K562 (cell line): Measurements from ENCODE around the gene TCEA3. TPM values are rescaled to one million over a fixed set of nuclear protein-coding genes. Genes with fewer than 3 reads are reported as not detected.
A peak's percentile ranks its signal among the peaks of the same experiment; 100 is the strongest.

Source experiments
- ARID3B ChIP-seq: fragments of 250-450 bp; sonication (Bioruptor Pico); IDR thresholded peaks from 2 replicates; pipeline ENCODE4 v1.4.0; 2020; ENCODE audit warnings: borderline replicate concordance
- FOXA3 ChIP-seq, 2 experiments: fragments of 450-650 bp in 1 of 2; sonication (generic) in 1 of 2; formaldehyde crosslinking; IDR thresholded peaks in 1 of 2; conservative IDR thresholded peaks in 1 of 2; 2 replicates each; pipeline versions ENCODE4 v1.4.0 to v1.8.0; 2020 to 2022; ENCODE audit warnings: mild to moderate bottlenecking in 2 of 2, missing genetic modification reagents in 1 of 2
- ILF3 ChIP-seq: fragments of 450-650 bp; IDR thresholded peaks from 2 replicates; pipeline ENCODE4 v1.6.1; 2018; ENCODE audit warnings: antibody characterized with exemption, mild to moderate bottlenecking, moderate library complexity, borderline replicate concordance
- KDM4B ChIP-seq, 2 experiments: fragments of 450-650 bp in 1 of 2; sonication (generic) in 1 of 2; IDR thresholded peaks; 2 replicates each; pipeline ENCODE4 v1.6.1; 2016 to 2017; ENCODE audit warnings: borderline replicate concordance in 2 of 2, antibody characterized with exemption in 1 of 2, low read depth in 1 of 2, mild to moderate bottlenecking in 1 of 2
- MAFK ChIP-seq: IDR thresholded peaks from 2 replicates; pipeline ENCODE4 v1.6.1; 2011; ENCODE audit warnings: low read length, improper control_type of control experiment
- MITF ChIP-seq: IDR thresholded peaks from 2 replicates; pipeline ENCODE4 v1.6.1; 2014; ENCODE audit warnings: antibody characterized with exemption
- PATZ1 ChIP-seq: fragments of 250-450 bp; sonication (Bioruptor Pico); IDR thresholded peaks from 2 replicates; pipeline ENCODE4 v1.5.0; 2020; ENCODE audit warnings: mild to moderate bottlenecking, borderline replicate concordance
- RBBP5 ChIP-seq: fragments of 200-600 bp; sonication (generic); IDR thresholded peaks from 2 replicates; pipeline ENCODE4 v1.6.1; 2012; ENCODE audit warnings: borderline replicate concordance, mild to moderate bottlenecking, low read length, control low read depth, inconsistent platforms; ENCODE audit not compliant: insufficient read depth, poor library complexity, severe bottlenecking
- RBM22 ChIP-seq: fragments of 200-400 bp; formaldehyde crosslinking; IDR thresholded peaks from 2 replicates; pipeline ENCODE4 v1.6.1; 2018; ENCODE audit warnings: low read length, low read depth; ENCODE audit not compliant: poor library complexity, severe bottlenecking
- SMARCC2 ChIP-seq: fragments of 450-650 bp; IDR thresholded peaks from 2 replicates; pipeline ENCODE4 v1.6.1; 2017; ENCODE audit warnings: antibody characterized with exemption, moderate library complexity, mild to moderate bottlenecking, low read depth
- STAG1 ChIP-seq: sonication (generic); formaldehyde crosslinking; IDR thresholded peaks from 2 replicates; pipeline ENCODE4 v1.5.0; 2020; ENCODE audit warnings: missing genetic modification reagents, borderline replicate concordance
- ZC3H8 ChIP-seq: fragments of 450-650 bp; IDR thresholded peaks from 2 replicates; pipeline ENCODE4 v1.6.1; 2017
- ZNF24 ChIP-seq: fragments of 450-650 bp; IDR thresholded peaks from 2 replicates; pipeline ENCODE4 v1.6.1; 2016
- ZNF449 ChIP-seq: fragments of 250-450 bp; sonication (Bioruptor Pico); IDR thresholded peaks from 2 replicates; pipeline ENCODE4 v1.8.0; 2022; ENCODE audit warnings: moderate library complexity, mild to moderate bottlenecking, inconsistent platforms
- ZNF655 ChIP-seq: fragments of 250-450 bp; sonication (Bioruptor Pico); IDR thresholded peaks from 2 replicates; pipeline ENCODE4 v1.5.0; 2021
- ZNF707 ChIP-seq: fragments of 250-450 bp; sonication (Bioruptor Pico); conservative IDR thresholded peaks from 2 replicates; pipeline ENCODE4 v1.8.0; 2022; ENCODE audit warnings: inconsistent platforms, mild to moderate bottlenecking, moderate library complexity
- ZNF766 ChIP-seq: fragments of 200-800 bp; sonication (Bioruptor generic); conservative IDR thresholded peaks from 2 replicates; pipeline ENCODE4 v1.6.1; 2016; ENCODE audit warnings: missing genetic modification characterization, missing compliant biosample characterization
- ZNF79 ChIP-seq: fragments of 250-450 bp; sonication (Bioruptor Pico); IDR thresholded peaks from 2 replicates; pipeline ENCODE4 v1.4.0; 2020; ENCODE audit warnings: low read depth, mild to moderate bottlenecking, moderate library complexity
- polyA plus RNA-seq, 8 experiments: library from polyadenylated mRNA; depleted of rRNA in 4 of 8; stranded (reverse) in 5 of 8; unstranded in 3 of 8; fragments of >200 nt; fragmentation: Nextera tagmentation in 2 of 8; fragmentation: Illumina TruSeq in 1 of 8; extraction: Ambion mirVana in 2 of 8; extraction: Trizol in 1 of 8; gene quantifications; 2 replicates each; pipeline versions ENCODE4 v1.2.1 to v1.2.3, GENCODE V29; 2011 to 2014; ENCODE audit warnings: inconsistent platforms in 1 of 8, missing spikeins in 1 of 8
- total RNA-seq, 7 experiments: library from RNA; depleted of rRNA in 6 of 7; stranded (reverse); fragments of >200 nt in 6 of 7; fragmentation: Illumina TruSeq in 2 of 7; extraction: Trizol in 2 of 7; gene quantifications; 2 replicates each; pipeline versions ENCODE4 v1.2.1 to v1.2.3, GENCODE V29; 2011 to 2021; ENCODE audit warnings: low replicate concordance in 1 of 7

The TCEA3 gene
- total and polyA plus RNA-seq, 9 of the 15 experiments (the other 6 are each of a cell fraction or from before 2014, with no cell fraction given), result 0.03 to 0.55 (median 0.36) TPM

- TF ChIP-seq MAFK (no peak), ZNF24 (no peak), ZNF766 (0 out of 2 replicates have a peak, but pooled peaks have one; percentile 45), ARID3B (CRISPR knock-in tag) (no peak), STAG1 (CRISPR knock-in tag) (no peak), SMARCC2 (no peak), ZNF655 (CRISPR knock-in tag) (no peak), ZNF707 (no peak), RBM22 (no peak), KDM4B (IDR thresholded peaks at IDR 0.05; ENCODE audit: borderline replicate concordance in 2 of 2, low read depth in 1 of 2) (no peak), FOXA3 (CRISPR knock-in tag; conservative IDR thresholded peaks at IDR 0.05 in 1 of 2, IDR thresholded peaks at IDR 0.05 in 1 of 2) (no peak), ILF3 (no peak), ZC3H8 (no peak), RBBP5 (no peak), ZNF79 (no peak), MITF (no peak), ZNF449 (peak; percentile 37; the same call in 1 of the 2 replicates), PATZ1 (CRISPR knock-in tag) (no peak)
These were observed 34.7 kb downstream of the TCEA3 start (continued) for GRCh38 chr1:23389837-23390321.
